Neuronal stem cell (in vitro differentiated cells): ENCODE results near the gene TLL1.

ENCODE experiments used
- DNase-seq: peaks from one replicate; pipeline ENCODE4 v3.0.0-alpha.2; 2013; ENCODE audit warnings: low spot score
- H2AFZ ChIP-seq: one replicate; pipeline ENCODE4 v1.6.1; 2013; ENCODE audit warnings: mild to moderate bottlenecking, low read length, inconsistent platforms
- H2AK5ac ChIP-seq: 2 replicates; pipeline ENCODE4 v1.6.1; 2013; ENCODE audit warnings: low read depth, mild to moderate bottlenecking, inconsistent platforms, low read length, moderate library complexity, mixed read lengths
- H2BK120ac ChIP-seq: 2 replicates; pipeline ENCODE4 v1.6.1; 2013; ENCODE audit warnings: low read depth, mild to moderate bottlenecking, inconsistent platforms, low read length, moderate library complexity, mixed read lengths
- H2BK12ac ChIP-seq: one replicate; pipeline ENCODE4 v1.6.1; 2013; ENCODE audit warnings: low read length, inconsistent platforms
- H2BK15ac ChIP-seq: 2 replicates; pipeline ENCODE4 v1.6.1; 2013; ENCODE audit warnings: mild to moderate bottlenecking, low read length, inconsistent platforms, mixed read lengths
- H2BK5ac ChIP-seq: one replicate; pipeline ENCODE4 v1.6.1; 2013; ENCODE audit warnings: inconsistent platforms, mild to moderate bottlenecking, low read length, moderate library complexity
- H3K14ac ChIP-seq: one replicate; pipeline ENCODE4 v1.6.1; 2013; ENCODE audit warnings: low read length, inconsistent platforms
- H3K18ac ChIP-seq: 2 replicates; pipeline ENCODE4 v1.6.1; 2013; ENCODE audit warnings: low read length, inconsistent platforms
- H3K23ac ChIP-seq: 2 replicates; pipeline ENCODE4 v1.6.1; 2013; ENCODE audit warnings: low read depth, mild to moderate bottlenecking, mixed read lengths, low read length, inconsistent platforms; ENCODE audit not compliant: poor library complexity
- H3K27ac ChIP-seq: replicated peaks from 3 replicates; pipeline ENCODE4 v1.5.1; 2013; ENCODE audit warnings: low read length, inconsistent platforms
- H3K27me3 ChIP-seq, 3 experiments: 2 replicates each; pipeline ENCODE4 v1.6.1; 2013; ENCODE audit warnings: low read length in 3 of 3, mild to moderate bottlenecking in 2 of 3, inconsistent platforms in 1 of 3, low read depth in 1 of 3, mixed read lengths in 1 of 3, moderate library complexity in 1 of 3; ENCODE audit not compliant: control insufficient read depth in 3 of 3, insufficient read depth in 3 of 3
- H3K36me3 ChIP-seq, 2 donors: replicated peaks in 1 of 2; 2 replicates each; pipeline ENCODE4 v1.6.1; 2013; ENCODE audit warnings: low read length in 2 of 2; ENCODE audit not compliant: control insufficient read depth in 2 of 2, insufficient read depth in 2 of 2
- H3K4ac ChIP-seq: 2 replicates; pipeline ENCODE4 v1.6.1; 2013; ENCODE audit warnings: inconsistent platforms, mild to moderate bottlenecking, low read length, moderate library complexity
- H3K4me1 ChIP-seq, 2 donors: 1 replicate in 1 of 2; 2 replicates in 1 of 2; pipeline ENCODE4 v1.6.1; 2013; ENCODE audit warnings: low read length in 2 of 2, low read depth in 1 of 2; ENCODE audit not compliant: control insufficient read depth in 2 of 2, insufficient read depth in 1 of 2
- H3K4me2 ChIP-seq: one replicate; pipeline ENCODE4 v1.6.1; 2013; ENCODE audit warnings: mild to moderate bottlenecking, low read length, inconsistent platforms; ENCODE audit not compliant: insufficient read depth, poor library complexity, severe bottlenecking
- H3K4me3 ChIP-seq, 2 donors: 2 replicates each; pipeline ENCODE4 v1.5.1; 2013; ENCODE audit warnings: low read length in 2 of 2, mild to moderate bottlenecking in 2 of 2, inconsistent platforms in 1 of 2, moderate library complexity in 1 of 2
- H3K79me1 ChIP-seq: one replicate; pipeline ENCODE4 v1.6.1; 2013; ENCODE audit warnings: low read depth, mild to moderate bottlenecking, inconsistent platforms, low read length, moderate library complexity
- H3K9ac ChIP-seq: one replicate; pipeline ENCODE4 v1.6.1; 2013; ENCODE audit warnings: mild to moderate bottlenecking, low read depth, low read length, inconsistent platforms; ENCODE audit not compliant: poor library complexity
- H3K9me3 ChIP-seq, 2 donors: replicated peaks in 1 of 2; 2 replicates each; pipeline versions ENCODE3 to v1.6.1; 2013; ENCODE audit warnings: low read length in 2 of 2, mild to moderate bottlenecking in 2 of 2, inconsistent platforms in 1 of 2, low read depth in 1 of 2, mixed read lengths in 1 of 2, moderate library complexity in 1 of 2; ENCODE audit not compliant: control insufficient read depth in 2 of 2, insufficient read depth in 1 of 2
- H4K8ac ChIP-seq: one replicate; pipeline ENCODE4 v1.6.1; 2013; ENCODE audit warnings: low read depth, mild to moderate bottlenecking, inconsistent platforms, low read length, moderate library complexity
- H4K91ac ChIP-seq: one replicate; pipeline ENCODE4 v1.6.1; 2013; ENCODE audit warnings: low read length, low read depth, mild to moderate bottlenecking, inconsistent platforms; ENCODE audit not compliant: poor library complexity
- WGBS, 2 donors: extraction: QIAGEN DNeasy Blood & Tissue Kit; methylation state at CpG; one replicate each; pipeline ENCODE4 v1.1.7; 2013; ENCODE audit warnings: missing lambda C conversion rate in 2 of 2, mixed read lengths in 1 of 2; ENCODE audit not compliant: insufficient read length in 2 of 2, insufficient replicate concordance in 1 of 2; ENCODE audit errors: extremely low coverage in 2 of 2; 5-methylcytosine and 5-hydroxymethylcytosine counted together

The TLL1 gene

GRCh38 chr4:165929662-165930061 is 56.6 kb downstream of the TLL1 start:
- no peak overlapping the region for H3K4me2 ChIP-seq

GRCh38 chr4:165931741-165932140 is 58.7 kb downstream of the TLL1 start:
- H3K27me3 ChIP-seq, result no peaks in the 10 kb centered on the region
- no peak for DNase-seq
- H2BK15ac ChIP-seq, result no peak overlapping the region
- H3K4me2 ChIP-seq, result no peak overlapping the region
- H2BK120ac ChIP-seq, result no peak overlapping the region
- no peak overlapping the region for H3K4me3 ChIP-seq
- H2BK5ac ChIP-seq, result no peak overlapping the region
- H2AFZ ChIP-seq, result no peak overlapping the region
- no CpG with 5 or more reads among the region's 5 CpGs for WGBS, 2 donors
- no peak overlapping the region for H3K14ac ChIP-seq
- no peaks in the 10 kb centered on the region for H3K9me3 ChIP-seq
- no peak overlapping the region for H3K18ac ChIP-seq
- no peak overlapping the region for H3K9ac ChIP-seq
- no peak overlapping the region for H4K91ac ChIP-seq
- H3K4ac ChIP-seq, result no peak overlapping the region
- no peak overlapping the region for H2BK12ac ChIP-seq
- no peak overlapping the region for H3K27ac ChIP-seq
- no peak overlapping the region for H4K8ac ChIP-seq
- H2AK5ac ChIP-seq, result no peak overlapping the region
- H3K23ac ChIP-seq, result no peak overlapping the region
- H3K79me1 ChIP-seq, result no peaks in the 10 kb centered on the region
- no peaks in the 10 kb centered on the region for H3K36me3 ChIP-seq
- H3K4me1 ChIP-seq, result no peaks in the 10 kb centered on the region

More at GRCh38 chr4:165929662-165930061, 56.6 kb downstream of the TLL1 start:
- Histone ChIP-seq H2BK5ac (no peak overlapping the region), H3K4ac (no peak overlapping the region), H2AK5ac (no peak overlapping the region), H3K79me1 (no peaks in the 10 kb centered on the region), H2AFZ (no peak overlapping the region), H2BK12ac (no peak overlapping the region), H3K4me3 (no peak overlapping the region), H4K91ac (no peak overlapping the region), H3K9me3 (no peaks in the 10 kb centered on the region), H3K14ac (no peak overlapping the region), H3K36me3 (no peaks in the 10 kb centered on the region), H3K9ac (no peak overlapping the region), H3K18ac (no peak overlapping the region), H3K23ac (no peak overlapping the region), H3K27me3 (no peaks in the 10 kb centered on the region), H4K8ac (no peak overlapping the region), H3K4me1 (no peaks in the 10 kb centered on the region), H2BK15ac (no peak overlapping the region), H3K27ac (no peak overlapping the region), H2BK120ac (no peak overlapping the region)
- WGBS, 2 donors, result no CpG with 5 or more reads among the region's 2 CpGs
- DNase-seq, result no peak

- H2BK12ac ChIP-seq, result no peak overlapping the region
- no peak overlapping the region for H3K23ac ChIP-seq
- H3K9me3 ChIP-seq, result no peaks in the 10 kb centered on the region
- H2BK5ac ChIP-seq, result no peak overlapping the region
- H3K14ac ChIP-seq, result no peak overlapping the region
- H2AFZ ChIP-seq, result no peak overlapping the region
- no peak overlapping the region for H4K91ac ChIP-seq
- H3K79me1 ChIP-seq, result no peaks in the 10 kb centered on the region
- H4K8ac ChIP-seq, result no peak overlapping the region
- H3K18ac ChIP-seq, result no peak overlapping the region
- H2AK5ac ChIP-seq, result no peak overlapping the region
- WGBS, 2 donors, result no CpG with 5 or more reads among the region's 4 CpGs
- no peak overlapping the region for H2BK15ac ChIP-seq
- no peak overlapping the region for H3K4ac ChIP-seq
- H3K9ac ChIP-seq, result no peak overlapping the region
- no peaks in the 10 kb centered on the region for H3K4me1 ChIP-seq
- no peak overlapping the region for H2BK120ac ChIP-seq
- no peaks in the 10 kb centered on the region for H3K36me3 ChIP-seq
- no peak for DNase-seq
- no peak overlapping the region for H3K4me2 ChIP-seq
- no peaks in the 10 kb centered on the region for H3K27me3 ChIP-seq
- H3K4me3 ChIP-seq, result no peak overlapping the region
- H3K27ac ChIP-seq, result no peak overlapping the region
Observed at GRCh38 chr4:165944900-165945299, 71.9 kb downstream of the TLL1 start.

- H2AK5ac ChIP-seq, result no peak overlapping the region
- H3K36me3 ChIP-seq, result no peaks in the 10 kb centered on the region
- H3K4me1 ChIP-seq, result no peaks in the 10 kb centered on the region
- no CpG with 5 or more reads among the region's 3 CpGs for WGBS, 2 donors
- H3K4ac ChIP-seq, result no peak overlapping the region
- H3K18ac ChIP-seq, result no peak overlapping the region
- no peak overlapping the region for H3K9ac ChIP-seq
- H2BK12ac ChIP-seq, result no peak overlapping the region
- no peak overlapping the region for H3K4me3 ChIP-seq
- H3K23ac ChIP-seq, result no peak overlapping the region
- H3K9me3 ChIP-seq, result no peaks in the 10 kb centered on the region
- no peak overlapping the region for H2BK15ac ChIP-seq
- no peak overlapping the region for H2BK120ac ChIP-seq
- H3K79me1 ChIP-seq, result no peaks in the 10 kb centered on the region
- no peak for DNase-seq
- H4K91ac ChIP-seq, result no peak overlapping the region
- H3K14ac ChIP-seq, result no peak overlapping the region
- no peak overlapping the region for H3K27ac ChIP-seq
- no peak overlapping the region for H3K4me2 ChIP-seq
- H4K8ac ChIP-seq, result no peak overlapping the region
- no peaks in the 10 kb centered on the region for H3K27me3 ChIP-seq
- no peak overlapping the region for H2AFZ ChIP-seq
- no peak overlapping the region for H2BK5ac ChIP-seq
Observed at GRCh38 chr4:165945991-165946390, 73.0 kb downstream of the TLL1 start.
